ENCODE data around the gene OPN1SW.

The OPN1SW gene

GRCh38 chr7:128774921-128775320 lies 673 bp downstream of the OPN1SW start:
- H3K4me3 ChIP-seq (ENCODE audit: low read depth, low read length), result no peak overlapping the region
- H3K4me1 ChIP-seq (ENCODE audit: control insufficient read depth, insufficient read depth, low read length), result no peaks in the 10 kb centered on the region
- H3K9me3 ChIP-seq (ENCODE audit: control insufficient read depth, insufficient read depth, low read length), result peaks cover 3% of the 10 kb centered on the region
- H3K27me3 ChIP-seq (ENCODE audit: control insufficient read depth, insufficient read depth, low read length), result no peaks in the 10 kb centered on the region
- H3K9ac ChIP-seq (ENCODE audit: low read depth, low read length), result no peak overlapping the region
- H3K36me3 ChIP-seq (ENCODE audit: control insufficient read depth, insufficient read depth, low read length), result peaks cover under 1% of the 10 kb centered on the region

- Histone ChIP-seq H3K9ac (ENCODE audit: low read depth, low read length) (no peak overlapping the region), H3K9me3 (ENCODE audit: control insufficient read depth, insufficient read depth, low read length) (peaks cover 3% of the 10 kb centered on the region), H3K4me1 (ENCODE audit: control insufficient read depth, insufficient read depth, low read length) (no peaks in the 10 kb centered on the region), H3K4me3 (ENCODE audit: low read depth, low read length) (no peak overlapping the region), H3K27me3 (ENCODE audit: control insufficient read depth, insufficient read depth, low read length) (no peaks in the 10 kb centered on the region), H3K36me3 (ENCODE audit: control insufficient read depth, insufficient read depth, low read length) (peaks cover 7% of the 10 kb centered on the region)
Observed at GRCh38 chr7:128774029-128774689, 1.4 kb downstream of the OPN1SW start.

GRCh38 chr7:128773604-128774003 lies 2.0 kb downstream of the OPN1SW start:
- Histone ChIP-seq H3K27me3 (ENCODE audit: control insufficient read depth, insufficient read depth, low read length) (no peaks in the 10 kb centered on the region), H3K4me3 (ENCODE audit: low read depth, low read length) (no peak overlapping the region), H3K9ac (ENCODE audit: low read depth, low read length) (no peak overlapping the region), H3K9me3 (ENCODE audit: control insufficient read depth, insufficient read depth, low read length) (peaks cover 3% of the 10 kb centered on the region), H3K36me3 (ENCODE audit: control insufficient read depth, insufficient read depth, low read length) (peaks cover 11% of the 10 kb centered on the region), H3K4me1 (ENCODE audit: control insufficient read depth, insufficient read depth, low read length) (no peaks in the 10 kb centered on the region)

GRCh38 chr7:128770233-128770632 lies 5.4 kb downstream of the OPN1SW start:
- H3K9ac ChIP-seq (ENCODE audit: low read depth, low read length), result no peak overlapping the region
- H3K27me3 ChIP-seq (ENCODE audit: control insufficient read depth, insufficient read depth, low read length), result no peaks in the 10 kb centered on the region
- no peak overlapping the region for H3K4me3 ChIP-seq (ENCODE audit: low read depth, low read length)
- H3K4me1 ChIP-seq (ENCODE audit: control insufficient read depth, insufficient read depth, low read length), result no peaks in the 10 kb centered on the region
- H3K9me3 ChIP-seq (ENCODE audit: control insufficient read depth, insufficient read depth, low read length), result no peaks in the 10 kb centered on the region
- peaks cover 23% of the 10 kb centered on the region for H3K36me3 ChIP-seq (ENCODE audit: control insufficient read depth, insufficient read depth, low read length)

- no peak overlapping the region for H3K4me3 ChIP-seq (ENCODE audit: low read depth, low read length)
- no peaks in the 10 kb centered on the region for H3K27me3 ChIP-seq (ENCODE audit: control insufficient read depth, insufficient read depth, low read length)
- no peak overlapping the region for H3K9ac ChIP-seq (ENCODE audit: low read depth, low read length)
- no peaks in the 10 kb centered on the region for H3K4me1 ChIP-seq (ENCODE audit: control insufficient read depth, insufficient read depth, low read length)
- peaks cover 33% of the 10 kb centered on the region for H3K36me3 ChIP-seq (ENCODE audit: control insufficient read depth, insufficient read depth, low read length)
- H3K9me3 ChIP-seq (ENCODE audit: control insufficient read depth, insufficient read depth, low read length), result no peaks in the 10 kb centered on the region
Observed at GRCh38 chr7:128767475-128768110, 8.0 kb downstream of the OPN1SW start.

- Histone ChIP-seq H3K4me1 (ENCODE audit: control insufficient read depth, insufficient read depth, low read length) (no peaks in the 10 kb centered on the region), H3K27me3 (ENCODE audit: control insufficient read depth, insufficient read depth, low read length) (no peaks in the 10 kb centered on the region), H3K9me3 (ENCODE audit: control insufficient read depth, insufficient read depth, low read length) (no peaks in the 10 kb centered on the region), H3K36me3 (ENCODE audit: control insufficient read depth, insufficient read depth, low read length) (peaks cover 34% of the 10 kb centered on the region), H3K4me3 (ENCODE audit: low read depth, low read length) (no peak overlapping the region), H3K9ac (ENCODE audit: low read depth, low read length) (no peak overlapping the region)
Observed at GRCh38 chr7:128763541-128763940, 12.1 kb downstream of the OPN1SW start.

- no peaks in the 10 kb centered on the region for H3K4me1 ChIP-seq (ENCODE audit: control insufficient read depth, insufficient read depth, low read length)
- no peak overlapping the region for H3K4me3 ChIP-seq (ENCODE audit: low read depth, low read length)
- H3K36me3 ChIP-seq (ENCODE audit: control insufficient read depth, insufficient read depth, low read length), result peaks cover 21% of the 10 kb centered on the region
- H3K9ac ChIP-seq (ENCODE audit: low read depth, low read length), result no peak overlapping the region
- H3K27me3 ChIP-seq (ENCODE audit: control insufficient read depth, insufficient read depth, low read length), result no peaks in the 10 kb centered on the region
- no peaks in the 10 kb centered on the region for H3K9me3 ChIP-seq (ENCODE audit: control insufficient read depth, insufficient read depth, low read length)
Observed at GRCh38 chr7:128759242-128759641, 16.4 kb downstream of the OPN1SW start.

GRCh38 chr7:128758553-128758952 lies 17.0 kb downstream of the OPN1SW start:
- H3K4me1 ChIP-seq (ENCODE audit: control insufficient read depth, insufficient read depth, low read length), result no peaks in the 10 kb centered on the region
- no peak overlapping the region for H3K4me3 ChIP-seq (ENCODE audit: low read depth, low read length)
- H3K9ac ChIP-seq (ENCODE audit: low read depth, low read length), result no peak overlapping the region
- peaks cover 16% of the 10 kb centered on the region for H3K36me3 ChIP-seq (ENCODE audit: control insufficient read depth, insufficient read depth, low read length)
- no peaks in the 10 kb centered on the region for H3K9me3 ChIP-seq (ENCODE audit: control insufficient read depth, insufficient read depth, low read length)
- H3K27me3 ChIP-seq (ENCODE audit: control insufficient read depth, insufficient read depth, low read length), result no peaks in the 10 kb centered on the region

GRCh38 chr7:128757203-128757602 lies 18.4 kb downstream of the OPN1SW start:
- Histone ChIP-seq H3K4me1 (ENCODE audit: control insufficient read depth, insufficient read depth, low read length) (no peaks in the 10 kb centered on the region), H3K9me3 (ENCODE audit: control insufficient read depth, insufficient read depth, low read length) (no peaks in the 10 kb centered on the region), H3K27me3 (ENCODE audit: control insufficient read depth, insufficient read depth, low read length) (no peaks in the 10 kb centered on the region), H3K36me3 (ENCODE audit: control insufficient read depth, insufficient read depth, low read length) (peaks cover 16% of the 10 kb centered on the region), H3K4me3 (ENCODE audit: low read depth, low read length) (no peak overlapping the region), H3K9ac (ENCODE audit: low read depth, low read length) (no peak overlapping the region)

- Histone ChIP-seq H3K4me3 (ENCODE audit: low read depth, low read length) (no peak overlapping the region), H3K4me1 (ENCODE audit: control insufficient read depth, insufficient read depth, low read length) (no peaks in the 10 kb centered on the region), H3K9ac (ENCODE audit: low read depth, low read length) (no peak overlapping the region), H3K9me3 (ENCODE audit: control insufficient read depth, insufficient read depth, low read length) (no peaks in the 10 kb centered on the region), H3K36me3 (ENCODE audit: control insufficient read depth, insufficient read depth, low read length) (peaks cover 8% of the 10 kb centered on the region), H3K27me3 (ENCODE audit: control insufficient read depth, insufficient read depth, low read length) (no peaks in the 10 kb centered on the region)
Observed at GRCh38 chr7:128755819-128756476, 19.6 kb downstream of the OPN1SW start.

GRCh38 chr7:128755075-128755818 lies 20.3 kb downstream of the OPN1SW start:
- Histone ChIP-seq H3K4me1 (ENCODE audit: control insufficient read depth, insufficient read depth, low read length) (no peaks in the 10 kb centered on the region), H3K9ac (ENCODE audit: low read depth, low read length) (no peak overlapping the region), H3K36me3 (ENCODE audit: control insufficient read depth, insufficient read depth, low read length) (peaks cover 8% of the 10 kb centered on the region), H3K4me3 (ENCODE audit: low read depth, low read length) (no peak overlapping the region), H3K27me3 (ENCODE audit: control insufficient read depth, insufficient read depth, low read length) (no peaks in the 10 kb centered on the region), H3K9me3 (ENCODE audit: control insufficient read depth, insufficient read depth, low read length) (no peaks in the 10 kb centered on the region)

Measured in iPS-15b (cell line).